ENCODE measurements around the gene CLCN3. TPM values are rescaled to one million over a fixed set of nuclear protein-coding genes. Genes with fewer than 3 reads are reported as not detected.

CLCN3 gene
- total and polyA plus RNA-seq, 9 of the 15 experiments (the other 6 are each of a cell fraction or from before 2014, with no cell fraction given), result 12.7 to 60.6 (median 38.5) TPM

- TF ChIP-seq, protein P1, sequence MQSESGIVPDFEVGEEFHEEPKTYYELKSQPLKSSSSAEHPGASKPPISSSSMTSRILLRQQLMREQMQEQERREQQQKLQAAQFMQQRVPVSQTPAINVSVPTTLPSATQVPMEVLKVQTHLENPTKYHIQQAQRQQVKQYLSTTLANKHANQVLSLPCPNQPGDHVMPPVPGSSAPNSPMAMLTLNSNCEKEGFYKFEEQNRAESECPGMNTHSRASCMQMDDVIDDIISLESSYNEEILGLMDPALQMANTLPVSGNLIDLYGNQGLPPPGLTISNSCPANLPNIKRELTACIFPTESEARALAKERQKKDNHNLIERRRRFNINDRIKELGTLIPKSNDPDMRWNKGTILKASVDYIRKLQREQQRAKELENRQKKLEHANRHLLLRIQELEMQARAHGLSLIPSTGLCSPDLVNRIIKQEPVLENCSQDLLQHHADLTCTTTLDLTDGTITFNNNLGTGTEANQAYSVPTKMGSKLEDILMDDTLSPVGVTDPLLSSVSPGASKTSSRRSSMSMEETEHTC (IDR thresholded peaks at IDR 0.05), result no peak
- no peak for TF ChIP-seq ZBTB40 (IDR thresholded peaks at IDR 0.05)
- TF ChIP-seq ZBTB40 (CRISPR knock-in tag; IDR thresholded peaks at IDR 0.05), result no peak
- no peak for TF ChIP-seq ZNF232 (CRISPR knock-in tag; IDR thresholded peaks at IDR 0.05)
- no peak for TF ChIP-seq ZEB2 (IDR thresholded peaks at IDR 0.05)
- no peak for TF ChIP-seq RNF219 (CRISPR knock-in tag; IDR thresholded peaks at IDR 0.05)
- TF ChIP-seq, protein P2, sequence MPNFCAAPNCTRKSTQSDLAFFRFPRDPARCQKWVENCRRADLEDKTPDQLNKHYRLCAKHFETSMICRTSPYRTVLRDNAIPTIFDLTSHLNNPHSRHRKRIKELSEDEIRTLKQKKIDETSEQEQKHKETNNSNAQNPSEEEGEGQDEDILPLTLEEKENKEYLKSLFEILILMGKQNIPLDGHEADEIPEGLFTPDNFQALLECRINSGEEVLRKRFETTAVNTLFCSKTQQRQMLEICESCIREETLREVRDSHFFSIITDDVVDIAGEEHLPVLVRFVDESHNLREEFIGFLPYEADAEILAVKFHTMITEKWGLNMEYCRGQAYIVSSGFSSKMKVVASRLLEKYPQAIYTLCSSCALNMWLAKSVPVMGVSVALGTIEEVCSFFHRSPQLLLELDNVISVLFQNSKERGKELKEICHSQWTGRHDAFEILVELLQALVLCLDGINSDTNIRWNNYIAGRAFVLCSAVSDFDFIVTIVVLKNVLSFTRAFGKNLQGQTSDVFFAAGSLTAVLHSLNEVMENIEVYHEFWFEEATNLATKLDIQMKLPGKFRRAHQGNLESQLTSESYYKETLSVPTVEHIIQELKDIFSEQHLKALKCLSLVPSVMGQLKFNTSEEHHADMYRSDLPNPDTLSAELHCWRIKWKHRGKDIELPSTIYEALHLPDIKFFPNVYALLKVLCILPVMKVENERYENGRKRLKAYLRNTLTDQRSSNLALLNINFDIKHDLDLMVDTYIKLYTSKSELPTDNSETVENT (CRISPR knock-in tag; IDR thresholded peaks at IDR 0.05), result no peak
- TF ChIP-seq, protein P3, sequence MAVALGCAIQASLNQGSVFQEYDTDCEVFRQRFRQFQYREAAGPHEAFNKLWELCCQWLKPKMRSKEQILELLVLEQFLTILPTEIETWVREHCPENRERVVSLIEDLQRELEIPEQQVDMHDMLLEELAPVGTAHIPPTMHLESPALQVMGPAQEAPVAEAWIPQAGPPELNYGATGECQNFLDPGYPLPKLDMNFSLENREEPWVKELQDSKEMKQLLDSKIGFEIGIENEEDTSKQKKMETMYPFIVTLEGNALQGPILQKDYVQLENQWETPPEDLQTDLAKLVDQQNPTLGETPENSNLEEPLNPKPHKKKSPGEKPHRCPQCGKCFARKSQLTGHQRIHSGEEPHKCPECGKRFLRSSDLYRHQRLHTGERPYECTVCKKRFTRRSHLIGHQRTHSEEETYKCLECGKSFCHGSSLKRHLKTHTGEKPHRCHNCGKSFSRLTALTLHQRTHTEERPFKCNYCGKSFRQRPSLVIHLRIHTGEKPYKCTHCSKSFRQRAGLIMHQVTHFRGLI (CRISPR knock-in tag; IDR thresholded peaks at IDR 0.05), result no peak
- no peak for TF ChIP-seq RBM34 (IDR thresholded peaks at IDR 0.05; ENCODE audit: borderline replicate concordance, insufficient read depth, low read length)
Measured at GRCh38 chr4:169659716-169660670, 39.6 kb downstream of the CLCN3 start (continued).

Measured in K562 (cell line).